ENCODE results near the gene AQP12B.

AQP12B gene

DNA sequence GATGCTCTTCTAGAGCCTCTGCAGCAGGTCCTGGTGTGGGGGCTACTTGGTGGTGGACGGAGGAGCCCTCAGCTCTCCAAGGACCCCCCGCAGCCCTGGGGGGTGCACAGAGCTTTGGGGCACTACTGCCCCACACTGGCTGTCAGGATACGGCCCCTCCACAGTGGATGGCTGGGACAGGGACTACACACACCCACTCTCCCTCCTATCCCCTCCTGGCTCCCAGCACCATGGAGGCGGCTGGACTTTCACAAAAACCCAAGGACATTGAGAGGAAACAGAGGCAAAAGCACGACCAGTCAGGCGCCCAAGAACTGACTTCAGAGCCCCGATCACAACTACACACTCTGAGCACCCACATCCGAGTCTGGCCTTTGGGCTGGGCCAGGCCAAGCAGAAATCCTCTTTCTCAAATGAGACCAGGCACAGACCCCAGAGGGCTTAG lies 44.8 kb downstream of the AQP12B start:
- TF ChIP-seq POLR2AphosphoS5 (IDR thresholded peaks at IDR 0.05; ENCODE audit: low read depth, low read length) (no peak), TAF1 (IDR thresholded peaks at IDR 0.05; ENCODE audit: low read depth, low read length) (no peak), POU2F2 (IDR thresholded peaks at IDR 0.05; ENCODE audit: low read depth, low read length) (no peak), PAX5 (IDR thresholded peaks at IDR 0.05; ENCODE audit: insufficient read depth, low read length, severe bottlenecking) (no peak), POLR2A (IDR thresholded peaks at IDR 0.05; ENCODE audit: low read depth, low read length) (no peak), SPI1 (IDR thresholded peaks at IDR 0.05; ENCODE audit: low read depth, low read length) (no peak)
- no peak for DNase-seq (ENCODE audit: insufficient read length, low spot score)
- FAIRE-seq = no peak

DNA sequence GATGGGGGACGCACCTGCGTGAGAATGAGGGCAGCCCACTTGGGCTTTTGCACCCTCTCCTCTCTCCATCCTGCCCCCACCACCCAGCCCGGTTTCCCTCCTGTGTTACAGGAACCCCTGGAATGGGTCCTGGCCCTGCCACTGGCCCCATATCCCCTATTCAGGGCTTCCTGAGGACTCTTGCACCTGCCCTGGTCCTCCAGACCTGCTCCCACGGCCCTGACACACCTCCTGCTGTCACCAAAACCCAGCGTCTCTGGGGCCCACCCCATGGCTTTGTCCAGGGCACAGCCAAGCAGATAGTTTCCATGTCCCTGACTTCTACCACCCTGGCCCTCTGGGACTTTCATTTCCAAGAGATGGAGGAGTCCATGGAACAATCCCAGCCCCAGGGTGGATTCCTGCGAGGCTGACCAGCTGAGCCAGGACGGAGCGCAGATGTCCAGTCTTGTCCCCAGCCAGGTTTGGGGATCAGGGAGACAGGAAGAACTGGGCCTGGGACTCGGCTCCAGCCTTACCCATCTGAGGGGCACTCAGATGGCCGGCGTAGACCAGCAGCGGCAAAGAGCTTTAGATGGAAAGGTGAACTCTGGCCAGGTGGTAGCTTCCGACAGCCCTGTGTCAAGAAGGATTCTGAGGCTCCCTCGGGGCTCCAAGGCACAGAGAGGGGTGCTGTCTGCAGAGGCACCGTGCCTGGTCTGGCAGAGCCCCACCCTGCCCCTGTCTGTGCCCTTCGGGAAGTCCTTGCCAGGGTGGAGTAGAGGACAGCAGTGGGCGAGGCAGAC lies 45.4 kb downstream of the AQP12B start:
- FAIRE-seq = no peak
- no peak for TF ChIP-seq POLR2A (IDR thresholded peaks at IDR 0.05; ENCODE audit: low read depth, low read length)
- no peak for TF ChIP-seq POU2F2 (IDR thresholded peaks at IDR 0.05; ENCODE audit: low read depth, low read length)
- no peak for TF ChIP-seq POLR2AphosphoS5 (IDR thresholded peaks at IDR 0.05; ENCODE audit: low read depth, low read length)
- TF ChIP-seq TAF1 (IDR thresholded peaks at IDR 0.05; ENCODE audit: low read depth, low read length) = no peak
- TF ChIP-seq SPI1 (IDR thresholded peaks at IDR 0.05; ENCODE audit: low read depth, low read length) = no peak
- no peak for TF ChIP-seq PAX5 (IDR thresholded peaks at IDR 0.05; ENCODE audit: insufficient read depth, low read length, severe bottlenecking)

DNA sequence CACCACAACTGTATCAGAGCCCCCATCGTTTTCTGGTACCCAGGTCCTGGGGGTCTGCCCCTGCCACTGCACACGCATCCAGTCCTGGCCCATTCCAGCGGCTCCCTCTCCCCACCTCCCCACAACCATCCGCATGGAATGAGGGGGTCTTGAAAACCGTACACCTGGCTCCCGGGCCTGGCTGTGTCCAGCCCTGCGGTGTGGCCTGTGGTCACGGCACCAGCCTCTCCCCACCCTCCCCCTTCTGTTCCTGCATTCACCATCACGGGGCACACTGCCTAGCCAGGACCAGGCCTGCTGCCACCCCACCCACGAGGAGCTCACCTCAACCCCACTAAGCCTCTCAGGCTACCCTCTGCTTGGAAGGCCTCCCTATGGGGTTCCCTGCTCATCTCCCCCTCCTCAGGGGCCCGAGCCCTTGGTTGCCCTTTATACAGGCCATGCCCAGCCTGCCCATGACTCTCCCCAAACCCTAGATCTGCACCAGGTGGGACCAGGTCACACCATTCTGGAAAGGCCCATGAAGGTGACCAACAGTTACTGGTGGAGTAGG lies 46.0 kb downstream of the AQP12B start:
- TF ChIP-seq POU2F2 (IDR thresholded peaks at IDR 0.05; ENCODE audit: low read depth, low read length) (no peak), POLR2A (IDR thresholded peaks at IDR 0.05; ENCODE audit: low read depth, low read length) (no peak), POLR2AphosphoS5 (IDR thresholded peaks at IDR 0.05; ENCODE audit: low read depth, low read length) (no peak)
- FAIRE-seq = no peak

More for the DNA sequence above, 45.4 kb downstream of the AQP12B start:
- DNase-seq (ENCODE audit: insufficient read length, low spot score) = no peak

DNA sequence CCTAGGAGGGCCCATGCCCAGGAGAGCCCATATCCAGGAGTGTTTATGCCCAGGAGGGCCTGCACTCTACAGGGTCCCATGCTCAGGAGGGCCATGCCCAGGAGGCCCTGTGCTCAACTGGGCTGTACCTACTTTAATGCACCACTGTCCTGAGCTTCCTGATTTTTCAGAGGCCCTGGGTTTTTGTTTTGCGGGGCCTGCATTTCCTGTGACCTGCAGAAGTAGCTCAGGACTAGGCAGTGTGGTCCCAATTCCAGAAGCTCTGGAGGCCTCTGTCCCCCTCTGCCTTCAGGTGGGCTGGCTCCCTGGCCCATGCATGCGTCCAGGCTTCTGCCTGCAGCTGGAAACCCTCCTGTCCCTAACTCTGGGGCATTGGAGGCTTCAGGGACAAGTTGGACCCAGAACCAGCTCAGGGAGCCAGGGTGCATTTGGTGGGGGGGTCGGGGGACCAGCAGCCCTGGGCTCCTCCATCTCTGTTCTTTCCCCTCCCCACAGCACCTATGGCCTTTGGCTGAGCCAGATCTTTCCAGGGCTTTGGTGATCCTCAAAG lies 46.6 kb downstream of the AQP12B start:
- FAIRE-seq (no peak), DNase-seq (ENCODE audit: insufficient read length, low spot score) (no peak)
- TF ChIP-seq PAX5 (IDR thresholded peaks at IDR 0.05; ENCODE audit: insufficient read depth, low read length, severe bottlenecking) = no peak
- TF ChIP-seq POLR2AphosphoS5 (IDR thresholded peaks at IDR 0.05; ENCODE audit: low read depth, low read length) = no peak
- TF ChIP-seq POLR2A (IDR thresholded peaks at IDR 0.05; ENCODE audit: low read depth, low read length) = no peak
- no peak for TF ChIP-seq POU2F2 (IDR thresholded peaks at IDR 0.05; ENCODE audit: low read depth, low read length)
- TF ChIP-seq TAF1 (IDR thresholded peaks at IDR 0.05; ENCODE audit: low read depth, low read length) = no peak
- TF ChIP-seq SPI1 (IDR thresholded peaks at IDR 0.05; ENCODE audit: low read depth, low read length) = no peak

More for the DNA sequence above, 46.0 kb downstream of the AQP12B start:
- no peak for DNase-seq (ENCODE audit: insufficient read length, low spot score)

DNA sequence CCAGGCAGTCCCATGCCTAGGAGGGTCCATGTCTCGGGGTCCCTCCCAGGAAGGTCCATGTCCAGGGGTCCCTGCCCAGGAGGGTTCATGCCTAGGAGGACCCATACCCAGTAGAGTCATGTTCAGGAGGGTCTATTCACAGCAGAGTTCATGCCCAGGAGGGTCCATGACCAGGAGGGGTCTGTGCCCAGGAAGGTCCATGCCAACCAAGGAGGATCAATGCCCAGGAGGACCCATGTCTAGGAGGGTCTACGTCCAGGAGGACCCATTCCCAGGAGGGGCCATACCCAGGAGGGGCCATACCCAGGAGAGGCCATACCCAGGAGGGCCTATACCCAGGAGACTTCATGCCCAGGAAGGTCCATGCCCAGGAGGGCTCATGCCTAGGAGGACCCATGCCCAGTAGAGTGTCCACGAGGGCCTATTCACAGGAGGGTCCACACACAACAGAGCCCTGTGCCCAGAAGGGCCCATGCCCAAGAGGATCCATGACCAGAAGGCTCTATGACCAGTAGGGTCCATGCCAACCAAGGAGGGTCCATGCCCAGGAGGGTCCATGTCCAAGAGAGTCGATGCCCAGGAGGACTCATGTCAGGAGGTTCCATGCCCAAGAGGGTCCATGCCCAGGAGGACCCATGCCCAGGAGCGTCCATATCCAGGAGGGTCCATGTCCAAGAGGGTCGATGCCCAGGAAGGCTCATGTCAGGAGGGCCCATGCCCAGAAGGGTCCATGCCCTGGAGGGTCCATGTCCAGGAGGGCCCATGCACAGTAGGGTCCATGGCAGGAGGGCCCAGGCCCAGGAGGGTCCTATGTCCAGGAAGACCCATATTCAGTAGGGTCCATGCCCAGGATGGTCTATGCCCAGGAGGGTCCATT lies 47.3 kb downstream of the AQP12B start:
- TF ChIP-seq SPI1 (IDR thresholded peaks at IDR 0.05; ENCODE audit: low read depth, low read length) = no peak
- TF ChIP-seq TAF1 (IDR thresholded peaks at IDR 0.05; ENCODE audit: low read depth, low read length) = no peak
- no peak for TF ChIP-seq POLR2A (IDR thresholded peaks at IDR 0.05; ENCODE audit: low read depth, low read length)
- FAIRE-seq (no peak), DNase-seq (ENCODE audit: insufficient read length, low spot score) (no peak)

DNA sequence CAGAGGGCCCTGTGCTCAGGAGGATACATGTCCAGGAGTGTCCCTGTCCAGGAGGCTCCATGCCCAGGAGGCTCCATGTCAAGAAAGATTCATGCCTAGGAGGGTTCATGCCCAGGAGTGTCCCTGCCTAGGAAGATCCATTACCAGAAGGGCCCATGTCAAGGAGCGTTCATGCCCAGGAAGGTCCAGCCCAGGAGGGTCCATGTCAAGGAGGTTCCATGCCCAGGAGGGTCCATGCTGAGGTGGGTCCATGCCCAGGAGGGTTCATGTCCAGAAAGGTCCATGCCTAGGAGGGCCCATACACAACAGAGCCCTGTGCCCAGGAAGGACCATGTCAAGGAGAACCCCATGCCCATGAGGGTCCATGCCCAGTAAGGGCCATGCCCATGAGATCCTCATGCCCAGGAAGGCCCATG lies 50.4 kb downstream of the AQP12B start:
- no peak for TF ChIP-seq PAX5 (IDR thresholded peaks at IDR 0.05; ENCODE audit: insufficient read depth, low read length, severe bottlenecking)
- TF ChIP-seq POU2F2 (IDR thresholded peaks at IDR 0.05; ENCODE audit: low read depth, low read length) = no peak
- TF ChIP-seq POLR2A (IDR thresholded peaks at IDR 0.05; ENCODE audit: low read depth, low read length) = no peak
- TF ChIP-seq POLR2AphosphoS5 (IDR thresholded peaks at IDR 0.05; ENCODE audit: low read depth, low read length) = no peak
- no peak for TF ChIP-seq SPI1 (IDR thresholded peaks at IDR 0.05; ENCODE audit: low read depth, low read length)
- TF ChIP-seq TAF1 (IDR thresholded peaks at IDR 0.05; ENCODE audit: low read depth, low read length) = no peak
- no peak for DNase-seq (ENCODE audit: insufficient read length, low spot score)
- FAIRE-seq = no peak

DNA sequence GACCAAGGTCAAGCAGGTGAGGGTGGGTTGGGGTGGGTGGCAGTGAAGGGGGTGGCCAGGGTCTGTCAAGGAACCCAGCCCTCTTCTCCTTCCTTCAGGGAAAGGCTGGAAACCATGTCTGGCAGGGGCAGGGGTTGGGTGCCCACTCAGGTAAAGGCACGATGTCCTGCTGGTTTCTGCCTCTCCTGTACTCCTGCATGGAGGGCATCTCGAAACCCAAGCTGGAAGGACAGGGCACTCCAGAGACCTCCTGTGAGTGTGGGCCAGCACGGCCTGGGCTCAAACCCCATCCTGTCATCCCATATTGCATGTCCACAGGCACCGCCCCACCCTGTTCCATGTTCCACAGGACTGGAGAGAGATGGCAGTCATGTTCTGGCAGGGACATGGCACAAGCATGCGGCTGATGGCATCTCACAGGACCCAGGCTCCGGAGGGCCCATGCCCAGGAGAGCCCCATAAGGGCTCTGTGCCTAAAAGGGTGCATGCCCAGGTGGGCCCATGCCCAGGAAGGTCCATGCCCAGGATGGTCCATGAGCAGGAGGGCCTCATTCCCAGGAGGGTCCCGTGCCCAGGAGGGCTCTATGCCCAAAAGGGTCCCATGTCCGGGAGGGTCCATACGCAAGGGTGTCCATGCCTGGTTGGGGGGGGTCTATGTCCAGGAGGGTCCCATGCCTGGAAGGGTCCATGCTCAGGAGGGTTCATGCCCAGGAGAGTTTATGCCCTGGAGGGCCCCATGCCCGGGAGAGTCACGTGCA lies 51.0 kb downstream of the AQP12B start:
- TF ChIP-seq PAX5 (IDR thresholded peaks at IDR 0.05; ENCODE audit: insufficient read depth, low read length, severe bottlenecking) = no peak
- TF ChIP-seq TAF1 (IDR thresholded peaks at IDR 0.05; ENCODE audit: low read depth, low read length) = no peak
- TF ChIP-seq POLR2A (IDR thresholded peaks at IDR 0.05; ENCODE audit: low read depth, low read length) = no peak
- no peak for TF ChIP-seq POLR2AphosphoS5 (IDR thresholded peaks at IDR 0.05; ENCODE audit: low read depth, low read length)
- no peak for TF ChIP-seq POU2F2 (IDR thresholded peaks at IDR 0.05; ENCODE audit: low read depth, low read length)
- TF ChIP-seq SPI1 (IDR thresholded peaks at IDR 0.05; ENCODE audit: low read depth, low read length) = no peak
- DNase-seq (ENCODE audit: insufficient read length, low spot score) (no peak), FAIRE-seq (no peak)

DNA sequence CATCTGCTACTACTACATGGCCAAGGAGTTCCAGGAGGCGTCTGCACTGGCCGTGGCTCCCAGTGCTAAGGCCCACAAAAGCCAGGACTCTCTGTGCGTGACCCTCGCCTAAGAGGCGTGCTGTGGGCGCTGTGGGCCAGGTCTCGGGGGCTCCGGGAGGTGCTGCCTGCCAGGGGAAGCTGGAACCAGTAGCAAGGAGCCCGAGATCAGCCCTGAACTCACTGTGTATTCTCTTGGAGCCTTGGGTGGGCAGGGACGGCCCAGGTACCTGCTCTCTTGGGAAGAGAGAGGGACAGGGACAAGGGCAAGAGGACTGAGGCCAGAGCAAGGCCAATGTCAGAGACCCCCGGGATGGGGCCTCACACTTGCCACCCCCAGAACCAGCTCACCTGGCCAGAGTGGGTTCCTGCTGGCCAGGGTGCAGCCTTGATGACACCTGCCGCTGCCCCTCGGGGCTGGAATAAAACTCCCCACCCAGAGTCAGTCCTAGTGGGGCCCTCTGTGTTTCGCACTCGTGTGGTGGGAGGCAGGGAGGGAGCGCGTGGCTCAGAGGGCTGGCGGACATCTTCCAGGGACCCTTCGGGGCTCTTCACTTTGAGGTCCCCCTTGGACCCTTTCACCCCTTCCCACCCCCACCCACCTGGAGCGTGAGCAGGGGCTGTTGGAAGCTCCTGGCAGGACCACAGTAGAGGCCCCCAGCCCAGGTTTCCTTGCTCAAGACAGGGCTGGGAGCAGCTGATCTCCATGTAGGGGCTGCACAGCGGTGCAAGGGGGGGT lies 51.7 kb downstream of the AQP12B start:
- DNase-seq (ENCODE audit: insufficient read length, low spot score) (no peak), FAIRE-seq (no peak)
- TF ChIP-seq TAF1 (IDR thresholded peaks at IDR 0.05; ENCODE audit: low read depth, low read length) (no peak), POLR2A (IDR thresholded peaks at IDR 0.05; ENCODE audit: low read depth, low read length) (no peak), POU2F2 (IDR thresholded peaks at IDR 0.05; ENCODE audit: low read depth, low read length) (no peak), POLR2AphosphoS5 (IDR thresholded peaks at IDR 0.05; ENCODE audit: low read depth, low read length) (no peak), PAX5 (IDR thresholded peaks at IDR 0.05; ENCODE audit: insufficient read depth, low read length, severe bottlenecking) (no peak), SPI1 (IDR thresholded peaks at IDR 0.05; ENCODE audit: low read depth, low read length) (no peak)

Measured in GM12891 (cell line).